ENCODE results near the gene ZSCAN25.

Gene ZSCAN25

GRCh38 chr7:99619571-99620130, 2.9 kb downstream of the ZSCAN25 start:
- H3K27ac ChIP-seq = no peak overlapping the region
- TF ChIP-seq, protein P1, sequence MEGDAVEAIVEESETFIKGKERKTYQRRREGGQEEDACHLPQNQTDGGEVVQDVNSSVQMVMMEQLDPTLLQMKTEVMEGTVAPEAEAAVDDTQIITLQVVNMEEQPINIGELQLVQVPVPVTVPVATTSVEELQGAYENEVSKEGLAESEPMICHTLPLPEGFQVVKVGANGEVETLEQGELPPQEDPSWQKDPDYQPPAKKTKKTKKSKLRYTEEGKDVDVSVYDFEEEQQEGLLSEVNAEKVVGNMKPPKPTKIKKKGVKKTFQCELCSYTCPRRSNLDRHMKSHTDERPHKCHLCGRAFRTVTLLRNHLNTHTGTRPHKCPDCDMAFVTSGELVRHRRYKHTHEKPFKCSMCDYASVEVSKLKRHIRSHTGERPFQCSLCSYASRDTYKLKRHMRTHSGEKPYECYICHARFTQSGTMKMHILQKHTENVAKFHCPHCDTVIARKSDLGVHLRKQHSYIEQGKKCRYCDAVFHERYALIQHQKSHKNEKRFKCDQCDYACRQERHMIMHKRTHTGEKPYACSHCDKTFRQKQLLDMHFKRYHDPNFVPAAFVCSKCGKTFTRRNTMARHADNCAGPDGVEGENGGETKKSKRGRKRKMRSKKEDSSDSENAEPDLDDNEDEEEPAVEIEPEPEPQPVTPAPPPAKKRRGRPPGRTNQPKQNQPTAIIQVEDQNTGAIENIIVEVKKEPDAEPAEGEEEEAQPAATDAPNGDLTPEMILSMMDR (conservative IDR thresholded peaks at IDR 0.05) = no peak

DNA sequence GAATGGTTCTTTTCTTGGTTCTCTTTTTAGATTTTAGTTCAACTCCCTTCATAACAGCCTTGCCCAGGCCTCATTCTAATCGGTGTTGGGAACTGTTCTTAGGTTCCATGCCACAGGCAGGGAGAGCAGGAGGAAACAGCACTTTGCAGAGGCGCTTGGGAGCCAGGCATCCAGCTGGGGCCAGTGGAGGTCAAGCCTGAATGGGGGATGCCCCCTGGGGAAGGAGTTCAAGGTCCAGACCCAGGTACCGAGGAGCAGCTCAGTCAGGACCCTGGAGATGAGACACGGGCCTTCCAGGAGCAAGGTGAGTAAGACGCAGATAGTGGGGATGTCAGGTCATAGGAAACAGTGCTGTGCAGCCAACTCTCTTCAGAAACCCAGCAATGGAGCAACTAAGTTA, 4.5 kb downstream of the ZSCAN25 start:
- TF ChIP-seq, protein P1 (conservative IDR thresholded peaks at IDR 0.05) = no peak
- H3K27ac ChIP-seq = no peak overlapping the region

DNA sequence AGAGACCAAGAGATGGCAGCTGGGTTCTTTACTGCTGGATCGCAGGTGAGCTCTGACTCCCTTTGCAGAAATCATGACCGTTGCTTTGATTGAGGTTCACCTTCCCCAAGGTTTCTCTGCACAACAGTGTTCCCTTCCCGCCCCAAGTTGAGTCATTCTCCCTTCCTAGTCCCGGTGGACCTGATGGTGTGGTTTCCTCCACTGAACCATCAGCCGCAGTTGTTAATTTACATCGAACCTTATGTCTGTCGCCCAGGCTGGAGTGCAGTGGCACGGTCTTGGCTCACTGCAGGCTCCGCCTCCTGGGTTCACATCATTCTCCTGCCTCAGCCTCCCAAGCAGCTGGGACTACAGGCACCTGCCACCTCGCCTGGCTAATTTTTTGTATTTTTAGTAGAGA, 5.8 kb downstream of the ZSCAN25 start:
- no peak overlapping the region for H3K27ac ChIP-seq
- TF ChIP-seq, protein P1 (conservative IDR thresholded peaks at IDR 0.05) = no peak

- TF ChIP-seq, protein P1 (conservative IDR thresholded peaks at IDR 0.05) = no peak
- H3K27ac ChIP-seq = no peak overlapping the region
These were observed 6.4 kb downstream of the ZSCAN25 start for GRCh38 chr7:99623091-99623693.

DNA sequence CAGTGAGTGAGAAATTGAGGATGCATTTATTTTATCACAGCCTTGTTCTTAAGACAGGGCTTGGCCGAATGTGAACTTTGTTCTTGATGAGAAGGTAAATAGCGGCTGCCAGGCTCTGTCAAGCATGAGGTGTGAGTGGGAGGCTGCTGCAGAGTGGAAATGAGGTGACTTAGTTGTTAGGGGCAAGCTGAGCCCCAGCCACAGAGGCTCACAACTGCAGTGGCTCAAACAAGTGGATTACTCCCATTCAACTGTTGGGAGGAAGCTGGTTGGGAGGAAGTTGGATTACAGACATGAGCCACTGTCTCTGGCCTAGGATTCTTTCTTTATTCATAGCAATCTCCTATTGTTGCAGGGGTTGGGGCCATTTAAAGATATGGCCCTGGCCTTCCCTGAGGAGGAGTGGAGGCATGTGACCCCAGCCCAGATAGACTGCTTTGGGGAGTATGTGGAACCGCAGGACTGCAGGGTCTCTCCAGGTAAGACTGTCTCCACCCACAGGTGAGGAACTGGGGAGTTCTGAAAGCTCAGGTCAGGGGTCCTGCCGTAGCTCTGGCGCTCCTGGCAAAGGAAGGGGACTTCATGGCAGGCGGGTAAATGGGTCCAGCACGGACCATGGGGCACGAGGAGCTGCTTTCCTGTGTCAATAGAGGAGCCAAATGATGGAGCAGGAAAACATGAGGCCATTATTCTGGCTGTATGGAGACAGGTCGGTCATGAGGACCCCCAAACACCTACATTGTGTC, 7.1 kb downstream of the ZSCAN25 start:
- TF ChIP-seq, protein P1 (conservative IDR thresholded peaks at IDR 0.05) = no peak
- no peak overlapping the region for H3K27ac ChIP-seq

- TF ChIP-seq, protein P1 (conservative IDR thresholded peaks at IDR 0.05) = no peak
- H3K27ac ChIP-seq = no peak overlapping the region
These were observed 7.7 kb downstream of the ZSCAN25 start for GRCh38 chr7:99624484-99624883.

DNA sequence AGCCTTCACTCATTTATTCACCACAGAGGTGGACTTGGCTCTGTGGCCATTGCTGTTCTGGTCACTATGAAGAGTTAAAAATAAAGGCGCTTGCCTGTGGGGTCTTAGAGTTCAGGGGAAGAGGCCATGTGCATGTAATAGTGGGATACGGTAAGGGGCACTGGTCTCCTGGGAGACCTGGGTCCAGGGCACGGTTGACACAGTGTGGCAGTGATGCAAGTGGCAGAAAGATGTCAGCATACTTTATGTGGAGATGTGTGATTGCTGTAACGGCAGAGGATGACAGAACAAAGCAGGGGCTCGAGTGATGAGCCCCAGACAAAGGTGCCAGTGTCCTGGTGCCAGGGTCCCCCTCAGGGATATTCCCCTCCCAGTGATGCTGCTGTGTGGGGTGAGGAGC, 8.6 kb downstream of the ZSCAN25 start:
- TF ChIP-seq, protein P1 (conservative IDR thresholded peaks at IDR 0.05) = no peak
- no peak overlapping the region for H3K27ac ChIP-seq
